Endodermal cell (in vitro differentiated cells): ENCODE data around the gene PINLYP. TPM values are rescaled to one million over a fixed set of nuclear protein-coding genes. Genes with fewer than 3 reads are reported as not detected.

ENCODE experiments used
- DNase-seq: peaks from one replicate; pipeline ENCODE4 v3.0.0-alpha.2; 2017
- H3K27ac ChIP-seq: 2 replicates; pipeline ENCODE4 v1.5.1; 2013; ENCODE audit warnings: mild to moderate bottlenecking, low read depth, low read length, moderate library complexity
- H3K27me3 ChIP-seq: 2 replicates; pipeline ENCODE4 v1.6.1; 2013; ENCODE audit warnings: mild to moderate bottlenecking, low read length, moderate library complexity; ENCODE audit not compliant: insufficient read depth, control insufficient read depth, poor library complexity, severe bottlenecking
- H3K36me3 ChIP-seq: 2 replicates; pipeline ENCODE4 v1.7.0; 2013; ENCODE audit warnings: mild to moderate bottlenecking, low read length, moderate library complexity; ENCODE audit not compliant: control insufficient read depth, insufficient read depth
- H3K4me1 ChIP-seq: one replicate; pipeline ENCODE4 v1.7.0; 2013; ENCODE audit warnings: low read length; ENCODE audit not compliant: control insufficient read depth, insufficient read depth
- H3K4me3 ChIP-seq: 2 replicates; pipeline ENCODE4 v1.5.1; 2013; ENCODE audit warnings: mild to moderate bottlenecking, low read length, moderate library complexity
- H3K9ac ChIP-seq: 2 replicates; pipeline ENCODE4 v1.6.1; 2013; ENCODE audit warnings: mild to moderate bottlenecking, low read length, moderate library complexity; ENCODE audit not compliant: poor library complexity, severe bottlenecking; ENCODE audit errors: extremely low read depth
- H3K9me3 ChIP-seq: 2 replicates; pipeline ENCODE4 v1.6.1; 2013; ENCODE audit warnings: mild to moderate bottlenecking, low read length, moderate library complexity; ENCODE audit not compliant: control insufficient read depth
- H3K27ac Mint-ChIP-seq: 2 replicates; pipeline ENCODE4 v1.8.0; 2020; ENCODE audit warnings: mixed read lengths
- H3K27me3 Mint-ChIP-seq: 2 replicates; pipeline ENCODE4 v1.8.0; 2021; ENCODE audit warnings: mild to moderate bottlenecking, mixed read lengths; ENCODE audit not compliant: insufficient read depth
- H3K36me3 Mint-ChIP-seq: 2 replicates; pipeline ENCODE4 v1.8.0; 2020; ENCODE audit warnings: low read depth, mixed read lengths
- H3K4me1 Mint-ChIP-seq: 2 replicates; pipeline ENCODE4 v1.8.0; 2020; ENCODE audit warnings: mixed read lengths
- H3K4me3 Mint-ChIP-seq: 2 replicates; pipeline ENCODE4 v1.8.0; 2020; ENCODE audit warnings: mild to moderate bottlenecking, moderate library complexity, mixed read lengths
- H3K9me3 Mint-ChIP-seq: 2 replicates; pipeline ENCODE4 v1.8.0; 2020; ENCODE audit warnings: mild to moderate bottlenecking, mixed read lengths
- WGBS, 2 experiments: methylation state at CpG; one replicate each; pipeline versions ENCODE4 v1.1.5 to v1.1.7; 2013; ENCODE audit warnings: missing lambda C conversion rate in 2 of 2, mixed read lengths in 1 of 2; ENCODE audit not compliant: insufficient coverage in 1 of 2, insufficient read length in 1 of 2; 5-methylcytosine and 5-hydroxymethylcytosine counted together
- total RNA-seq, 2 donors: library from RNA; stranded (reverse); fragmentation: NEBNext Ultra II Directional in 1 of 2; extraction: Animal tissue kit (Norgen Biotek cat#: 25700) in 1 of 2; gene quantifications; 2 replicates in 1 of 2; 3 replicates in 1 of 2; pipeline ENCODE4 v1.2.1, GENCODE V29; 2021
- TF ChIP-seq, protein P1 (sequence below): fragments of 200-600 bp; sonication (generic); conservative IDR thresholded peaks from 2 replicates; pipeline ENCODE4 v1.5.0; 2021; ENCODE audit warnings: antibody characterized with exemption, mild to moderate bottlenecking

Gene PINLYP
- total RNA-seq, 2 donors from 2014 or later, result 7.7 to 12.2 TPM

DNA sequence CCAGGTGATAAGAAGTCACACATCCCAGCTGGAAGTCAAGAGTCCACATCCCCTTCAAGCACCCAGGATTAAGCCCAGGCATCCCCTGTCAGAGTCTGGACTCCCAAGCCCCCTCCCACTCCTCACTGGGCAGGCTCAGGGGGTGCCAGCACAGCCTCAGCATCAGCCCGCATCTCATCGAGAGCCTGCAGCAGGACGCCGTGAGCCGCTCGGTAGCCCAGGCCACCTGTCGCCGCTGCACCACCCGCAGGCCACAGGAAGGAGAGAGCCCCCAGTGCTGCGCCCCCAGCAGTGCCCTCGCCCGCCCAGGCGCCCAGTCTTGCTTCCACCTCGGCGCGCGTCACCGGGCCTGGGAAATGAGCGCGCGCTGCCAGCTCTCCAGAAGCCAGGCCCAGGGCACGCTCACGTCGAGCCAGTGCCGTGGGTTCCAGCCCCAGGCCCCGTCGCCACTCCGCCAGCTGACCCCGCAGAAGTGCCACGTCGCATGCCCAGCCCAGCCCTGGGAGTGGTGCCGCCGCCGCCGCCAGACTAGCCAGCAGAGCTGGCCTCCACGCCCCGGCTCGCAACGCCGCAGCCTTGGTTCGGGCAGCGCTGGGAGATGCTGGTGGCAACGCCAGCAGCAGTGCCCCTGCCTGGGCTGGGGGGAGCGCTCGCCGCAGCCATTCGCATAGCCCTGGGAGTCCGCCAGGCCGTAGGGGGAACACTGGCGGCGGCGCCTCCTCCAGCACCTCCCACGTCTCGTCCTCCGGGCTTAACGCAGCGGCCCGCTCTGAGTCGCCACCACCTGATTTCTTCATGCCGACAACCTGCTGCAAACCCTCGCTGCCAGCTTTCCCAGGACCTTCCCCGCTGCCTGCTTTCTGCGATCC lies 16.5 kb downstream of the PINLYP start:
- H3K4me1 ChIP-seq, result no peaks in the 10 kb centered on the region
- H3K4me3 ChIP-seq, result no peak overlapping the region
- no peak overlapping the region for H3K27ac ChIP-seq
- peaks cover 43% of the 10 kb centered on the region for H3K36me3 ChIP-seq
- no peak overlapping the region for H3K4me3 Mint-ChIP-seq
- no peak for DNase-seq
- H3K27ac Mint-ChIP-seq, result peak overlapping the region; percentile 35
- no peaks in the 10 kb centered on the region for H3K27me3 Mint-ChIP-seq
- no peaks in the 10 kb centered on the region for H3K9me3 Mint-ChIP-seq
- no peak overlapping the region for H3K9ac ChIP-seq
- TF ChIP-seq, protein P1, sequence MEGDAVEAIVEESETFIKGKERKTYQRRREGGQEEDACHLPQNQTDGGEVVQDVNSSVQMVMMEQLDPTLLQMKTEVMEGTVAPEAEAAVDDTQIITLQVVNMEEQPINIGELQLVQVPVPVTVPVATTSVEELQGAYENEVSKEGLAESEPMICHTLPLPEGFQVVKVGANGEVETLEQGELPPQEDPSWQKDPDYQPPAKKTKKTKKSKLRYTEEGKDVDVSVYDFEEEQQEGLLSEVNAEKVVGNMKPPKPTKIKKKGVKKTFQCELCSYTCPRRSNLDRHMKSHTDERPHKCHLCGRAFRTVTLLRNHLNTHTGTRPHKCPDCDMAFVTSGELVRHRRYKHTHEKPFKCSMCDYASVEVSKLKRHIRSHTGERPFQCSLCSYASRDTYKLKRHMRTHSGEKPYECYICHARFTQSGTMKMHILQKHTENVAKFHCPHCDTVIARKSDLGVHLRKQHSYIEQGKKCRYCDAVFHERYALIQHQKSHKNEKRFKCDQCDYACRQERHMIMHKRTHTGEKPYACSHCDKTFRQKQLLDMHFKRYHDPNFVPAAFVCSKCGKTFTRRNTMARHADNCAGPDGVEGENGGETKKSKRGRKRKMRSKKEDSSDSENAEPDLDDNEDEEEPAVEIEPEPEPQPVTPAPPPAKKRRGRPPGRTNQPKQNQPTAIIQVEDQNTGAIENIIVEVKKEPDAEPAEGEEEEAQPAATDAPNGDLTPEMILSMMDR, result no peak
- 95 to 98% methylated on average over 33 to 63 of the region's 63 CpGs for WGBS, 2 experiments
- H3K27me3 ChIP-seq, result no peaks in the 10 kb centered on the region
- peaks cover 14% of the 10 kb centered on the region for H3K4me1 Mint-ChIP-seq
- peaks cover 43% of the 10 kb centered on the region for H3K36me3 Mint-ChIP-seq
- no peaks in the 10 kb centered on the region for H3K9me3 ChIP-seq

DNA sequence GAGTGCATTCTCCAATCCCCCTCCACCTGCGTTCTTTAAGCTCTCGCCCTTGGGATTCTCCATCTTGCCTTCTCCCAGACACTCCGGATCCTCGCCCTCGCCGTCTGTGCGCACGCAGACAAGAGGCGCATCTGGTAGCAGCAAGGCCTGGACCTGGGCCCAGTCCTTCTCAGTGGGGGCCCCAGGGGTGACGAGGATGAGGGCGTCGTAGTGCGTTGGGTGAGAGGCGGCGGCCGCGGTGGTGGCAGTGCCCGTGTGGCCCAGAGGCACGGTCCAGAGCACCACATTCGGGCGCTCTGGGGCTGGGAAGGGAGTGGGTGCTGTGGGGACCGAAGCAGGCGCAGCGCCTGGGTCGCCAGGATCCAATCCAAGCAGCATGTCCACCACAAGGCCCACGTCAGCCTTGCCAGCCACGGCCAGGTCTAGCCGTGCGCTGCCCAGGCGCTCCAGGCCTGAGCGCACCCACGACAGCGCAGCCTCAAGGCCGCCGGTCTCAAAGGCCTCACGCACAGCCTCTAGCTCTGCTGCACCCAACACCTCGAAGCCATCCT lies 17.3 kb downstream of the PINLYP start:
- H3K4me1 ChIP-seq, result no peaks in the 10 kb centered on the region
- no peaks in the 10 kb centered on the region for H3K9me3 Mint-ChIP-seq
- 96 to 98% methylated on average over 17 to 37 of the region's 37 CpGs for WGBS, 2 experiments
- H3K27ac ChIP-seq, result no peak overlapping the region
- peaks cover 45% of the 10 kb centered on the region for H3K36me3 Mint-ChIP-seq
- no peak overlapping the region for H3K4me3 Mint-ChIP-seq
- no peak for DNase-seq
- TF ChIP-seq, protein P1, result no peak
- H3K9ac ChIP-seq, result no peak overlapping the region
- no peak overlapping the region for H3K4me3 ChIP-seq
- H3K36me3 ChIP-seq, result peaks cover 46% of the 10 kb centered on the region
- H3K27me3 Mint-ChIP-seq, result no peaks in the 10 kb centered on the region
- no peak overlapping the region for H3K27ac Mint-ChIP-seq
- H3K9me3 ChIP-seq, result no peaks in the 10 kb centered on the region
- H3K27me3 ChIP-seq, result no peaks in the 10 kb centered on the region
- H3K4me1 Mint-ChIP-seq, result peaks cover 22% of the 10 kb centered on the region

DNA sequence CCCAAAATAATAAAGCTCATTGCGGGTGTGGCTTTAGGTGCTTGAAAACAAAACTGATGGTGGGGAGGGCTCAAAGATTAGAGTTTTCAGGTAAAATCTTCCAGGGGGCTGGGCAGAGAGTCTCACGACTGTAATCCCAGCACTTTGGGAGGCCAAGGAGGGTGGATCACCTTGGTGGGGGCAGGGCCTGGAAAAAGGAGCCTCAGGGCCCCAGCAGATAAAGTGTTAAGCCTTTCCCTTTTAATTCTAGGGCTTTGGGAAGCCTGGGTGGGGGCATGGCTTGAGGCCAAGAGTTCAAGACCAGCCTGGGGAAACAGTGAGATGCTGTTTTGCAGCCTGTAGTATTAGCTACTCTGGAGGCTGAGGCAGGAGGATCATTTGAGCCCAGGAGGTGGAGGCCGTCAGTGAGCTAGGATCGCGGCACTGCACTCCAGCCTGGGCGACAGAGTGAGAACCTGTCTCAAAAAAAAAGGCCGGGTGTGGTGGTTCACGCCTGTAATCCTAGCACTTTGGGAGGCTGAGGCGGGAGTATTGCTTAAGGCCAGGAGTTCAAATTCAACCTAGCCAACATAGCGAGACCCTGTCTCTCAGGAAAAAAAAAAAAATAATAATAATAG lies 18.6 kb downstream of the PINLYP start:
- no peak for DNase-seq
- TF ChIP-seq, protein P1, result no peak
- Histone ChIP-seq H3K9ac (peak overlapping the region; percentile 95), H3K27ac (no peak overlapping the region), H3K27me3 (no peaks in the 10 kb centered on the region), H3K4me3 (peak overlapping the region; percentile 94), H3K36me3 (peaks cover 54% of the 10 kb centered on the region), H3K4me1 (no peaks in the 10 kb centered on the region), H3K9me3 (no peaks in the 10 kb centered on the region)
- Mint-ChIP-seq H3K4me3 (peak overlapping the region; percentile 89), H3K9me3 (no peaks in the 10 kb centered on the region), H3K4me1 (peaks cover 23% of the 10 kb centered on the region), H3K27me3 (no peaks in the 10 kb centered on the region), H3K27ac (no peak overlapping the region), H3K36me3 (peaks cover 45% of the 10 kb centered on the region)
- 95 to 100% methylated on average over 4 to 10 of the region's 10 CpGs for WGBS, 2 experiments
